ENCODE measurements around the gene UST. TPM values are rescaled to one million over a fixed set of nuclear protein-coding genes. Genes with fewer than 3 reads are reported as not detected.

UST gene, protein sequence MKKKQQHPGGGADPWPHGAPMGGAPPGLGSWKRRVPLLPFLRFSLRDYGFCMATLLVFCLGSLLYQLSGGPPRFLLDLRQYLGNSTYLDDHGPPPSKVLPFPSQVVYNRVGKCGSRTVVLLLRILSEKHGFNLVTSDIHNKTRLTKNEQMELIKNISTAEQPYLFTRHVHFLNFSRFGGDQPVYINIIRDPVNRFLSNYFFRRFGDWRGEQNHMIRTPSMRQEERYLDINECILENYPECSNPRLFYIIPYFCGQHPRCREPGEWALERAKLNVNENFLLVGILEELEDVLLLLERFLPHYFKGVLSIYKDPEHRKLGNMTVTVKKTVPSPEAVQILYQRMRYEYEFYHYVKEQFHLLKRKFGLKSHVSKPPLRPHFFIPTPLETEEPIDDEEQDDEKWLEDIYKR
- total RNA-seq = 2.1 TPM
- long read RNA-seq, full-length matches to known transcripts = 1 of 6 reads
- long read RNA-seq, partial matches to known transcripts = 1 of 6 reads
- long read RNA-seq, other reads (novel, unspliced or antisense) = 4 of 6 reads

DNA sequence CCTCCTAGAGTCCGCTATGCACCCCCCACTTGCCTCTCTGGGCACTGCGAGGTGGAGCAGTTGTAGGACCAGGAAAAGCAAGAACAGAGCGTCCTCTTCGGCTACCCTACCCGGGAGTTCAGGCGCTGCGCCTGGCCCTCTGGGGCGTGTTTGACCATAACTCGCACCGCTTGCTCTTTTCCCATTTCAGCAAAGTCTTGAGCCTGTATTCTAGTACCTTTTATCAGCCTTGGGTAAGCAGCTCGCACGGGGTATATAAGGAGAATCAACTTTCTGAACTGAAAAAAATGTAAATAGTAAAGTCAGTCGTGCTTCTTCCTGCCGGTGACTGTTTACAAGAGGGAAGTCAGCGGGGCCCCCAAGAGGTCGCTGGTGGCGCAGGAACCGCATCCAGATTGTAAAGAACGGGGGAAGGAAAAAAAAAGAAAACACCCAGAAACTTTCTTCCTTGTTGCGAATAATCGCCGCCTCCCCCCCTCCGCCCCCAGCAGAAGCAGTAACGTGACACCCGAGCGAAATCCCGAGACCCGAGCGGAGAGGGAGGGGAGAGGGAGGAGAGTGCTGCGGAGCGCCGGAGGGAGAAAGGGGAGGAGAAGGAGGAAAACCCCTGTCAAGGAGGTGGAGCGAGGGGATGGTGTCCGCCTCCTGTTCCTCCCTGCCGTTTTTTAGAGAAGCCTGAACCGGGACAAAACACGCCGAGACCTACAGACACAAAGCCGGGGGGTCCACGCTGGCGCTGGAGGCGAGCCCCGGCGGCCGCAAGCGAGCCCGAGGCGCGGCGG lies at the start of gene UST:
TSS of gene UST (plus strand) at position 668 of the 782 bp plus-strand sequence. CDS start 401 bp downstream, outside the sequence.
- peak; percentile 85 for DNase-seq (ENCODE audit: low spot score)
- intact Hi-C loops (cut with DNase I) = loop anchor here (2.0 to 10.0 kb wide), 2 partner anchors 172 to 202 kb away; no protein-coding TSS in a partner anchor

DNA sequence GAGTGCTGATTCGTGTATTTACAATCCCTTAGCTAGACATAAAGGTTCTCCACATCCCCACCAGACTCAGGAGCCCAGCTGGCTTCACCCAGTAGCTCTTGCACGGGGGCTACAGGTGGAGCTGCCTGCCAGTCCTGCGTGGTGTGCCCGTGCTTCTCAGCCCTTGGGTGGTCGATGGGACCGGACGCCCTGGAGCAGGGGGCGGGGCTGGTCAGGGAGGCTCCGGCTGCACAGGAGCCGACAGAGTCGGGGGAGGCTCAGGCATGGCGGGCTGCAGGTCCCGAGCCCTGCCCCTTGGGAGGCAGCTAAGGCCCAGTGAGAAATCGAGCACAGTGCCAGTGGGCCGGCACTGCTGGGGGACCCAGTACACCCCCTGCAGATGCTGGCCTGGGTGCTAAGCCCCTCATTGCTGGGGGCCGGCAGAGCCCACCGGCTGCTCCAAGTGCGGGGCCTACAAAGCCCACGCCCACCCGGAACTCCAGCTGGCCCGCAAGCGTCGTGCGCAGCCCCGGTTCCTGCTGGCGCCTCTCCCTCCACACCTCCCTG lies 48.9 kb upstream of the UST start:
- intact Hi-C loops (cut with DNase I) = no loop called here
- no peak for DNase-seq (ENCODE audit: low spot score)

DNA sequence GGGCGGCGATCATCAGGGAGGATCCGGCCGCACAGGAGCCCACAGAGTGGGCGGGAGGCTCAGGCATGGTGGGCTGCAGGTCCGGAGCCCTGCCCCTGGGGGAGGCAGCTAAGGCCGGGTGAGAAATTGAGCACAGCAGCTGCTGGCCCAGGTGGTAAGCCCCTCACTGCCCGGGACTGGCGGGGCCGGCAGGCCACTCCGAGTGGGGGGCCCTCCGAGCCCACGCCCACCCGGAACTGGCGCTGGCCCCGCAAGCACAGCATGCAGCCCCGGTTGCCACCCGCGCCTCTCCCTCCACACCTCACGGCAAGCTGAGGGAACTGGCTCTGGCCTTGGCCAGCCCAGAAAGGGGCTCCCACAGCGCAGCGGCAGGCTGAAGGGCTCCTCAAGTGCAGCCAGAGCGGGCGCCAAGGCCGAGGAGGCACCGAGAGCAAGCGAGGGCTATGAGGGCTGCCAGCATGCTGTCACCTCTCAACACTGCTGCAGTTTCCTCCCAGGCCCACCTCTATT lies 48.1 kb upstream of the UST start:
- no peak for DNase-seq (ENCODE audit: low spot score)
- intact Hi-C loops (cut with DNase I) = no loop called here

DNA sequence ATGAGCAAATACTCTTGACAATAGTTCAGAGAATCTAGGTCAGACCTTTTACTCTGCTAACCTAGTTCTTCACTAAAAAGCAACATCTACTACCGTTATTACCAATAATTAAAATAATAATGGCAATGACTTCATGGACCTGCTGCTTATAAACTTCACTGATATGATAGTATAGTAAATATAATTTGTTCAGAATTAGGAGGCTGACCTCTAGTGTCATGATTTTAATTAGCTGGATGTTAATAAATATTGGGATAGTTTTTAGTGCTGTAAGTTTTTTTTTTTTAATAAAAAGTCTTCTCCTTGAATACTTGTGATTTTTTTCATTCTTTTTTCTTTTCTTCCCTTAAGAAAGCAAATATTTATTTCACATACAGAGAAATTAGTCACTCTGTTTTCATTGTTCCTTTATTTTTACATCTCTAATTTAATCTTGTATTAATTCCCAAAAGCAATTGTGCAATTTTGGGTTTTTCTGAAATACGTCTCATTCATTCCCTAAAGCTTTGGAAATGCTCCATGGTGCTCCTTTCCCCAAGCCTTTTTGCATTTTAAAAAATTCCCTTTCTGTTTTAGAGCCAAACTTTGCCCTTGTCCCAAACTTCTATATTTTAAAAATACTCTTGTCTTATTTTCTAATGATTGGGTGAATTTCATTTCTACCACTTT lies 46.6 kb upstream of the UST start:
- DNase-seq (ENCODE audit: low spot score) = no peak
- intact Hi-C loops (cut with DNase I) = no loop called here

DNA sequence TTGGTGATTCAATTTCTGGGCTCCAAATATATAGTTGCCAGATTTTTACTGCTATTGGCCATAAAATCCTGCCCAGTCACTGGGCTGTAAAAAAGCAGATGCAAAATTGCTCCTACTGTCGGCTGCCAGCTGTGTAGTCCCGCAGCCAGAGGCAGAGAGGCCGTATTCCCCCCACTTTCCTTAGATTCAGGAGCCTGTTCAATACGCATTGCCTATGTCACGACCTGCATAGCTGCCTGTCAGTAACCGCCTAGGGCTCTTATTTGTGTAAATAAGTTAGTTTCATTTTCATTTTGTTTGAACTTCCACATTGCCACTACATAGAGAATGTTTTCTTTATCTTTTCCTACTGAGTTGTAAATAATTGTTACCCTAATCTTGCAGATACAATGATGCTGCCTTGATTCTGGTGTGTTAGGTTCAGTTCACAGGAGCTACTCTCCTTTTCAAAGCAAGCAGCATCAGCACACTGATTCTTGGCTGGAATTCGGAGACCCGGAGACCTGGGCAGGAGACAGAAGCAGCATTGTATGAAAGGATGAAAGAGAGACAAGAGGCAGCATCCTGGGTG lies 46.0 kb upstream of the UST start:
- intact Hi-C loops (cut with DNase I) = no loop called here
- DNase-seq (ENCODE audit: low spot score) = no peak

DNA sequence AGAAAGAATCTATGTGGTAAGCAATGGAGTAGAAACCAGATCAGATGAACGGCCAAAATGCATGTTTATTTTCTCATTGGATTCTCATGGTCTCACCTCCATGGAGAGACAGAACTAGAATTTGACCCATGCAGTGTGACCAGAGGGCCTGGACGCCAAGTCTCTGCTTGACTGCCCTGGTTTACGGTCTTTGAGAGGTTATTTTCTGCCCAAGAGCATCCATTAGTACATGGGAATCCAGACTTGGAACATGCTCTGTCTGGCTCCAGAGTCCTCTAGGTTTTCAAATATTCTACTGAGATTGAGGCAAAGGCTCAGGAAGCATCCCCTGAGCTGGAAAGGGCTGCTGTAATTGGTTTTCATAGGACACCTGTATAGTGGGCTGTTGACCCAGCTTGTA lies 45.5 kb upstream of the UST start:
- DNase-seq (ENCODE audit: low spot score) = no peak
- intact Hi-C loops (cut with DNase I) = no loop called here

DNA sequence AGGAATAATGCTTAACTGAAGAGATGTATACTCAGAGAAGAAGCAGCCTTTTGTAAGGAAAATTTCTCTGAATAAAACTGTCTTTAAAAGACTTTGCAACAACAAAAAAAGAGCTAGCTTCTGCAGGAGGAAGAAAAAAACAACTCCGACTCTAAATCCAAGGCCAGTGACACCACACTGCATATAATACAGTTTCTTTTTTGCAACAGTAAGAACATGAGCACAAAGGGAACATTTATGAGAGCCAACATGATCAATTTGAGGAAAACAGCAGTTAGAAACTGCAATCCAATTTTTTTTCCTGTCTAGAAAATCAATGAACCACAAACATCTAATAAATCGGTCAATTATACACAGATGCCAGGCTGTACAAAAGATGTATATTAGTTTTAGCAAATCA lies 42.9 kb upstream of the UST start:
- intact Hi-C loops (cut with DNase I) = no loop called here
- DNase-seq (ENCODE audit: low spot score) = no peak

DNA sequence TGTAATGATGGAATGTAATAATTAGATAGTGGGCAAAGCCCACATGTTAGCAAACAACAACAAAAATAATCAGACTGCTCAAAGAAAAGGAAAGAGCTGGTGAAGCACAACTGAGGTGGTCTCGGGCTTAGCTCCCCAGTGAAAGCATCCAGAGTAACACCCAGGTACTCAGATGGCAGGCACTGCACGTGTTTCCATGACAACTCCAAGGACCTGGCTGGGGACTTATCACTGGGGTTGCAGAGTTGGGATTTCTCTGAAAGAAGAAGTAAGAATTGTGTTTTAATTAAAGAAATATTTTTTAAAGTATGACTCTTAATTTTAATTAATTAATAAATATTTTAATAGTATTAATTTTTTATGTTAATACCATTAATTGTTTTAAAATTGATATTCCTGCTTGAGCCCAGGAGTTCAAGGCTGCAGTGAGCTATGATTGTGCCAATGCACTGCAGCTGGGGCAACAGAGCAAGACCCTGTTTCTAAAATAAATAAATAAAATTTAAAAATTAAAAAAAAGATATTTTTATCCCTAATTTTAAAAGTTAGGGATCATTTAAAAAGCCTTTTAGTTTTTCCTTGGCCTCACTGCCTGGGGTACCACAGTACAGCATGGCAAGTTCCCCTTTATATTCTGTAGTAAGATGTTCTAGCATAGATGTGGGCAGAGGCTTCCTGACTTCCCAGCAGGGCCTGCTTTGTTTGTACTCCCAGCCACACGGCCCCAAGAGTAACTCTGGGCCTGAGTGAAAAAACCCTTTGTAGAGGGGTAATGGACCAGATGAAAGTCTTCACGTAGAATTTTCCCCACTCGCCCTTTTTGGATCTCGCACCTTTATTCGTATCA lies 42.2 kb upstream of the UST start:
- intact Hi-C loops (cut with DNase I) = no loop called here
- DNase-seq (ENCODE audit: low spot score) = no peak

DNA sequence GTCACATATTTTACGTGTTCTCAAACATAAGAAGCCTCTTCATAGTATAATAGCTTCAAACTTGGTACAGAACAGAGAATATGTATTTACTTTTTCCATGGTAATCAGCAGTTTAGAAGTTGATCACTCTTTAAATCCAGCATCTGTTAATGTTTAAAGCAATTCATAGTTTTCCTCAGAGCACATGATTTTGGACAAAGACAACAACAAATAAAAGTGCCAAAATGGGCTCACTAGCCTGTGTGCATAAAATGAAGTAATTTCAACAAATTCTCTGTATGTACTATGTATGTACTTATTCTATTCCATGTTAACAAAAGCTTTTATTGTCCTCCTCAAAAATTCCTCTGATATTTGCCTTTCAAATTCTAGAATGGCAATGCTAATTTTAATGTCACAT lies 38.1 kb upstream of the UST start:
- intact Hi-C loops (cut with DNase I) = no loop called here
- no peak for DNase-seq (ENCODE audit: low spot score)

DNA sequence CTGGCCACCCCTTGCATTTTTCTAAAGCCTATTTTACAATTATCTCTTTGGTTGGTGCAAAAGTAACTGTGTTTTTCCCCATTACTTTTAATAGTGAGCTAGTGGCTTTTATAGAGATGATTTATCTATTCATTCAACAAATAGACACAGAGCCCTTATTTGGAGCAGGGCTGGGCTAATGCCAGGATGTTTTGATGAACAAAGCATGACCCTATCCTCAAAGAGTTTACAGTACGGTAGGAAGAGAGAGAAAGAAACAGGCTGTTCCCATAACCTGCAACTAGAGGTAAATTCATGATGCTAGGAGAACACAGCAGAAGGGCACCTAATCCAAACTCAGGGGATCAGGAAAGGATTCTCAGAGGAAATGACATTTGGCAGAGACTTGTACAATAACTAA lies 37.3 kb upstream of the UST start:
- intact Hi-C loops (cut with DNase I) = no loop called here

DNA sequence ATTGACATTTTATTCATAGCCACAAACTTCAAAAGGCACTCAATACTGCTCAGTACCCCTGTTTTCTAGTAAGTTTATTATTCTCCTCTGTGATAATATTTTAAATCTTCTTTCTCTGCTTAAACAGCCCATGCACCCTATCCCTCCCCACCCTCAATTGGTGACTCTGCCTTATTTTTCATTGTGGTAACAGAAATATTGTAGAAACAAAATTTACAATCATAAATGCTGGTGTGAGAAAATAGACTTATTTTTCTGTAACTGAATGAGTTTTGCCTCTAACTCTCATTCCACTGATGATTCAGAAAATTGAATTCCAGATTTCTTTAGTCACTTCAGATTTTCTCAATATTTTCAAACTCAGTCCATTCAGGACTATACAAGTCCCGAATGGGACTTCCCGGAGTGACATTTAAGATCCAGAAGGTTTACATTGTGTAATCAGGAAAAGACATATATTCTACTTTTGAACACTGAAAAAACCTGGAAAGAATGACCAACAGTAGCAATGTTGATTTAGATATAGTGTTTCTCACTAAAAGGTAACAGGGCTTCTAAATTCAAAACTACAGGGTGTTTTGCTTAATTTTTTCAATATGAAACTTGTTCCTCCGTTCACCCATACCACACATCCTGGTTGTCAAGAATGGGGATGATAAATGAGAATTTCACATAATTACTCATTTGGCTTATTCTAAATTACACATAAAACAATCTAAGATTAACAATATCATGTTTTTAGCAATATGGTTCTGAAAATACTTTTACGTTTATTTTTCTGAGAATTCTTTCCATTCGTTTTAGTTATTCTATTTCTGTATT lies 34.8 kb upstream of the UST start:
- intact Hi-C loops (cut with DNase I) = loop anchor here (10.0 kb wide), 1 partner anchor 137 kb away; no protein-coding TSS in a partner anchor
- DNase-seq (ENCODE audit: low spot score) = no peak

More for the DNA sequence above, 37.3 kb upstream of the UST start:
- DNase-seq (ENCODE audit: low spot score) = no peak

DNA sequence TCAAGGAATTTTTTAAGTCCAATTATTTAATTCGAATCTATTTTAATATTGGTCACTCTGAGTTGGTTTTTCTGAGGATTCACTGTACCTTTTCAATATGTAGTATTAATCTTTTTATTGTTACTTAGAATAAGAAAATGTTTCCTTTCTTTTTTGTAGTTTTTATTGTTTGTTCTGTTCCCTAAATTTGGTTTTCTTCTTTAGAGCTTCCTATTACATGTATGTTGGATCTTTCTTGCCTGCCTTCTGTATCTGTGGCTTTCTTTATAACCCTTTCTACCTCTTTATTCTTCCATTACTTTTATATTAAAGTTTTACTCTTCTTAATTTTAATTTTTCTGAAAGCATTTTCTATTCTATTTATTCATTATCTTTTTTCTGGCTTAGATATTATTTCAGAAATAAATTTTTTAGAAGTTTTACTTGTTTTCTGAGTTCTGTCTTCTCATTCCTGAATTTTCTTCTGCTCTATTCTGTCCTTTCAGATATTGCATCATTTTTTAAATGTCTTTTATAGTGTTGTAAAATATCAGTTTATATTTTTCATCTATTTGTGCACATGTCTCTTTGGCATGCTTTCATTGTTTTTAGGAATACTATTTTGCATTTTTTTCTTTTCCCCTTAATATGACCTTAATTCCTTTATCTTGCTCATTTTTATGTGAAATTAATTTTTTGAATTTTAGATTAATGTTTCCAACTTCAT lies 33.6 kb upstream of the UST start:
- intact Hi-C loops (cut with DNase I) = loop anchor here (10.0 kb wide), 1 partner anchor 138 kb away; no protein-coding TSS in a partner anchor
- no peak for DNase-seq (ENCODE audit: low spot score)

DNA sequence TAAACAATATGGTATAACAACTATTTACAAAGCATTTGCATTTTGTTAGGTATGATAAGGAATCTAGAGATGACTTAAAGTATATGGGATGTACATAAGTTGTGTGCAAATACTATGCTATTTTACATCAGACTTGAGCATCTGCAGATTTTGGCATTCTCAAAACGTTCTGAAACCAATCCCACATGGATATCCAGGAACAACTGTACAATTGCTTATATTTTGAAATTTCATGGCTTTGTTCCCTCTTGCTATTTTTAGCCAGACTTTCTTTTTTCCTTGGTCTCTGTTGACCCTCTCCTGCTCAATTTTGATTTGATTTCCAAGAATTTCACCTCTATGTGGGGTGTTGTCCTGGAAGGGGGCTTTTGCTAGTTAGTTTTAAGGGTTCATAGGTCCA lies 32.9 kb upstream of the UST start:
- DNase-seq (ENCODE audit: low spot score) = no peak
- intact Hi-C loops (cut with DNase I) = loop anchor here (10.0 kb wide), 1 partner anchor 139 kb away; no protein-coding TSS in a partner anchor

DNA sequence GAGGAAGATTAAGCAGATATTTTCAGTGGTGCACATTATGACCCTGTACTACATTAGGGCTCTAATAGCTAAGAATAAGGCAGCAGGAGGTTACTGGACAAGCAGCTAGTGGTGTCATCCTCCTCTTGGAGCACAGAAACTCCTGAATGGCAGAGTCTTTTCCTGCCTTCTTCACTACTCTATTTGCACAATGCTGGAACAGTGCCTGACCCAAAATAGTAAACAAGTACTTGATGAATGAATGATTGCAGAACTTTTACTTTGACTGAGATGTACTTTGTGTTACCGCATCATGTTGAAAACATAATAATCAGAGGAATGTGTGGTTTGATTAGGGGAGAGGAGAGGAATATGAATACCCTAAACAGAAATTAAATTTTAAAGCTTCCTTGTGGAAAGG lies 30.0 kb upstream of the UST start:
- DNase-seq (ENCODE audit: low spot score) = no peak
- intact Hi-C loops (cut with DNase I) = loop anchor here (10.0 kb wide), 1 partner anchor 142 kb away; no protein-coding TSS in a partner anchor

DNA sequence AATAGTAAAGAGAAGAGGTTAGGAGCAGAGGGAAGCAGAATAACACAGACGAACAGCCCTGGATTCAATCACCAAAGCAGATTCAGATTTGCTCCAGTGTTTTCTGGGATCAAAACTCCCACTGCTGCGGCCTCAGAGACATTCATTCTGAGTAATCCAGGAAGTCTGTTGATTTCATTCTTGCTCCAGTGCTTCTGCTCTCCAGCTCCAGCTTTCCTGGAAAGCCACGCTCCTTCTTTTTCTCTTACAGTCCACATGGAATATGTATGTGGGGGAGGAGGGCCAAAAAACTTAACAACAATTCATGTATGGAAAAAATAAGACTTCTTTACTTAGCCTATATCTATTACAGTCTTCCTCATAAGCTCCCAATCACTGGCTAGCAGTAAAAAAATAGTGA lies 26.4 kb upstream of the UST start:
- DNase-seq (ENCODE audit: low spot score) = no peak
- intact Hi-C loops (cut with DNase I) = no loop called here

DNA sequence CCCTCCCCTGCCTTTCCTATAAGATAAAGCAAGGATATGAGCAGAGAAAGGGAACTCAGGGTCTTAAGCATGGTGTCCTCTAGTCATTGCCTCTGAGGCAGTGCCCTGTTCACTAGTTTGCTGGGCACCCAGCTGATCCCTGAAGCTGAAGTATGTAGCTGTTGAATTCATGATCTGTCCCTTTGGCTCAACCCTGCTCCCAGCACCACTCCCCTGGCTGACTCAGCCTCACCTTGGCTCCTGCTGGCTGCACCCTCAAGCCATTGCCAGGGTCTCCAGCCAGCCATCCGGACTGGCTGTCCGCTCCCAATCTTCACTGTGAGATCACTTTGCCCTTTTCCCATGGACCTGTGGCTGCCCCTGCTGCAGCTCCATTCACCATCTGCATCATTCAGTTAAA lies 25.9 kb upstream of the UST start:
- DNase-seq (ENCODE audit: low spot score) = no peak

DNA sequence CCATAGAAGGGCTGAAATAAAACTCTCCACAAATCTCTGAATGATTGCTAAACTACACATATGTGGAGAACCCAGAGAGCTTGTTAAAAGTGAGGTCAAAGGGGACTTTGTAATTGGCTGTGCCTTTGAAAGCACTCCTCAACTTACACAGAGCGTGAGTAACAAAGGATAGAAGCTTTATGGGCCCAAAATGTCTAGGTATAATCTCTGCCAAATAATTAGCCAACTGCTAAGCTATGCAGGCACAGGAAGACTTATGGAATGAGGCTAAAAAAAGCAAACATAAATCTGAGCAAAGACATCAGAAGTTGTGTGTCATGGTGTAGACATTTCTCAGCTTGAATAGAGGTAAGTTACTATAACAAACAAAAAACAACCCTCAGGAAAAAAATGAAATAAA lies 23.3 kb upstream of the UST start:
- no peak for DNase-seq (ENCODE audit: low spot score)
- intact Hi-C loops (cut with DNase I) = no loop called here

More for the DNA sequence above, 25.9 kb upstream of the UST start:
- intact Hi-C loops (cut with DNase I) = no loop called here

Measured in cardiac septum (tissue), 1 donor.